Right renal cortex interstitium (tissue), 3 donors: ENCODE data around the gene CBL. TPM values are rescaled to one million over a fixed set of nuclear protein-coding genes. Genes with fewer than 3 reads are reported as not detected.

ENCODE experiments used
- DNase-seq, 3 donors: peaks; one replicate each; pipeline ENCODE4 v3.0.0-alpha.2; 2013; ENCODE audit warnings: low read depth in 3 of 3, low spot score in 2 of 3
- polyA plus RNA-seq, 3 donors: library from polyadenylated mRNA; unstranded; fragments of 120-200 nt; gene quantifications; one replicate each; pipeline ENCODE4 v1.2.1, GENCODE V29; 2013; ENCODE audit not compliant: insufficient read length in 3 of 3

Gene CBL
- polyA plus RNA-seq, 3 donors = 19.5 to 19.8 (median 19.7) TPM

- DNase-seq = no peak
Observed at GRCh38 chr11:119305556-119306372, 99.6 kb downstream of the CBL start.

- no peak for DNase-seq
Observed at GRCh38 chr11:119306373-119306890, 100.3 kb downstream of the CBL start.

- DNase-seq = no peak
Observed at GRCh38 chr11:119307219-119307618, 101.1 kb downstream of the CBL start.

GRCh38 chr11:119307974-119308373 lies 101.8 kb downstream of the CBL start:
- no peak for DNase-seq

GRCh38 chr11:119309411-119309810 lies 103.3 kb downstream of the CBL start:
- no peak for DNase-seq

- no peak for DNase-seq
Observed at GRCh38 chr11:119309953-119310681, 104.0 kb downstream of the CBL start.

- DNase-seq = no peak
Observed at GRCh38 chr11:119310682-119311052, 104.5 kb downstream of the CBL start.

- no peak for DNase-seq
Observed at GRCh38 chr11:119314726-119315125, 108.6 kb downstream of the CBL start.

- DNase-seq = no peak
Observed at GRCh38 chr11:119315131-119316015, 109.2 kb downstream of the CBL start.

GRCh38 chr11:119316016-119316728 lies 110.0 kb downstream of the CBL start:
- DNase-seq = no peak

GRCh38 chr11:119316729-119317591 lies 110.8 kb downstream of the CBL start, which contains the start of gene MCAM:
Gene MCAM (minus strand): TSS chr11:119317130. CDS start chr11:119317101, 29 bp downstream.
- DNase-seq = no peak

- no peak for DNase-seq
Observed at GRCh38 chr11:119317592-119318239, 111.6 kb downstream of the CBL start.

GRCh38 chr11:119318240-119319135 lies 112.3 kb downstream of the CBL start:
- no peak for DNase-seq

GRCh38 chr11:119319136-119319699 lies 113.1 kb downstream of the CBL start:
- DNase-seq = no peak

GRCh38 chr11:119319700-119320239 lies 113.6 kb downstream of the CBL start:
- DNase-seq = no peak

GRCh38 chr11:119320240-119320775 lies 114.2 kb downstream of the CBL start:
- DNase-seq = no peak
